OCI-LY1 (cell line): ENCODE measurements around the gene NETO2.

Experiments
- H2AFZ ChIP-seq: fragments of 200-600 bp; sonication (generic), shearing (Covaris generic); 2 replicates; pipeline ENCODE4 v1.6.0; 2014; ENCODE audit warnings: antibody characterized with exemption, mild to moderate bottlenecking, low read length
- H3F3A ChIP-seq: fragments of 200-600 bp; sonication (generic), shearing (Covaris generic); 2 replicates; pipeline ENCODE4 v1.6.0; 2014; ENCODE audit warnings: mild to moderate bottlenecking, antibody characterized with exemption, low read length, moderate library complexity; ENCODE audit not compliant: insufficient read depth
- H3K27ac ChIP-seq: fragments of 200-600 bp; sonication (generic); 2 replicates; pipeline ENCODE4 v1.5.1; 2014; ENCODE audit warnings: low read length, mixed run types, mild to moderate bottlenecking, low read depth; ENCODE audit not compliant: poor library complexity, severe bottlenecking
- H3K27me3 ChIP-seq: fragments of 200-600 bp; sonication (generic); 2 replicates; pipeline ENCODE4 v1.6.0; 2014; ENCODE audit warnings: antibody characterized with exemption, mild to moderate bottlenecking, low read length, moderate library complexity; ENCODE audit not compliant: insufficient read depth
- H3K36me3 ChIP-seq: fragments of 200-600 bp; sonication (generic); 2 replicates; pipeline ENCODE4 v1.6.1; 2014; ENCODE audit warnings: mild to moderate bottlenecking, antibody characterized with exemption, low read length, moderate library complexity, mixed read lengths; ENCODE audit not compliant: insufficient read depth
- H3K4me1 ChIP-seq: fragments of 200-600 bp; sonication (generic); 2 replicates; pipeline ENCODE4 v1.5.1; 2014; ENCODE audit warnings: mild to moderate bottlenecking, low read length, moderate library complexity; ENCODE audit not compliant: insufficient read depth, severe bottlenecking
- H3K4me2 ChIP-seq: fragments of 200-600 bp; sonication (generic), shearing (Covaris generic); 2 replicates; pipeline ENCODE4 v1.6.1; 2014; ENCODE audit warnings: low read length
- H3K4me3 ChIP-seq: fragments of 200-600 bp; sonication (generic); 2 replicates; pipeline ENCODE4 v1.5.1; 2014; ENCODE audit warnings: low read length, low read depth, mild to moderate bottlenecking, mixed read lengths; ENCODE audit not compliant: poor library complexity, severe bottlenecking
- H3K79me2 ChIP-seq: fragments of 200-600 bp; shearing (Covaris generic); 2 replicates; pipeline ENCODE4 v1.6.1; 2016; ENCODE audit warnings: mixed run types, low read length, mixed read lengths; ENCODE audit not compliant: insufficient read depth
- H3K9ac ChIP-seq: fragments of 200-600 bp; sonication (generic), shearing (Covaris generic); 2 replicates; pipeline ENCODE4 v1.6.1; 2014; ENCODE audit warnings: mild to moderate bottlenecking, low read length, mixed read lengths
- H3K9me2 ChIP-seq: fragments of 200-600 bp; sonication (generic), shearing (Covaris generic); 2 replicates; pipeline ENCODE4 v1.6.1; 2014; ENCODE audit warnings: low read depth, mild to moderate bottlenecking, low read length, mixed read lengths
- H3K9me3 ChIP-seq: fragments of 200-600 bp; shearing (Covaris generic); 2 replicates; pipeline ENCODE4 v1.6.1; 2014; ENCODE audit warnings: low read length, mixed read lengths
- H4K20me1 ChIP-seq: fragments of 200-600 bp; sonication (generic), shearing (Covaris generic); 2 replicates; pipeline ENCODE4 v1.6.0; 2016; ENCODE audit warnings: mild to moderate bottlenecking, low read length; ENCODE audit not compliant: insufficient read depth
- CTCF ChIP-seq: fragments of 200-600 bp; sonication (generic), shearing (Covaris generic); IDR thresholded peaks from 2 replicates; pipeline ENCODE4 v1.5.1; 2017; ENCODE audit warnings: mild to moderate bottlenecking, antibody characterized with exemption, low read length, moderate library complexity, mixed read lengths
- EZH2 ChIP-seq: fragments of 200-600 bp; sonication (generic), shearing (Covaris generic); IDR thresholded peaks from 2 replicates; pipeline ENCODE4 v1.8.0; 2017; ENCODE audit warnings: borderline replicate concordance, mixed run types, mild to moderate bottlenecking, antibody characterized with exemption, low read length, moderate library complexity, mixed read lengths

NETO2 gene

GRCh38 chr16:47037746-47038458, 105.8 kb downstream of the NETO2 start:
- Histone ChIP-seq H3K79me2 (no peaks in the 10 kb centered on the region), H3K9ac (peak overlapping the region; percentile 72), H2AFZ (peak overlapping the region; percentile 76; the same call in 1 of the 2 replicates), H3K4me3 (peak overlapping the region; percentile 69), H3F3A (no peaks in the 10 kb centered on the region), H3K4me1 (peaks cover 10% of the 10 kb centered on the region), H4K20me1 (no peaks in the 10 kb centered on the region), H3K36me3 (no peaks in the 10 kb centered on the region), H3K4me2 (peak overlapping the region; percentile 83), H3K27me3 (no peaks in the 10 kb centered on the region), H3K9me3 (no peaks in the 10 kb centered on the region), H3K27ac (no peak overlapping the region), H3K9me2 (no peaks in the 10 kb centered on the region)
- TF ChIP-seq EZH2 (no peak), CTCF (peak; percentile 88)

DNA sequence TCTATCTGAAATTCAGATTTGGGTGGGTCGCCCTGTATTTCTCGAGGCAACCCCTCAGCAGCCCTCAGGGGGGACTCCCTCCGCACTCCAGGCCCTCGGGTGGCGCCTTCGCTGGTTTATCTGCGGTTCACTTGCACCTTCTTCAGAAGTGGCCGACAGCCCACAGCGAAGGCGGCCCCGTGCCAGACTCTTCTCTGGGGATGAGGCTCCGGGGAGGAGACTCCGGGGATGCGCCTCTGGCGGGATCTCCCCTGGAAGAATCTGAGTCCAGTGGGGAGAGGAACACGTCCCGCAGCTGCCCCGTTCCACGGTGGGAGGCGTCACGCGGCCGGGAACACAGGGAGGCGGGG, 106.4 kb downstream of the NETO2 start:
- no peaks in the 10 kb centered on the region for H3F3A ChIP-seq
- H3K9me3 ChIP-seq = no peaks in the 10 kb centered on the region
- peaks cover 10% of the 10 kb centered on the region for H3K4me1 ChIP-seq
- H2AFZ ChIP-seq = peak overlapping the region; percentile 76; the same call in 1 of the 2 replicates
- H3K27ac ChIP-seq = no peak overlapping the region
- H3K9ac ChIP-seq = peak overlapping the region; percentile 72
- no peaks in the 10 kb centered on the region for H4K20me1 ChIP-seq
- H3K36me3 ChIP-seq = no peaks in the 10 kb centered on the region
- H3K4me2 ChIP-seq = peak overlapping the region; percentile 83
- H3K27me3 ChIP-seq = no peaks in the 10 kb centered on the region
- no peaks in the 10 kb centered on the region for H3K79me2 ChIP-seq
- TF ChIP-seq EZH2 = no peak
- no peak for TF ChIP-seq CTCF
- no peaks in the 10 kb centered on the region for H3K9me2 ChIP-seq
- peak overlapping the region; percentile 69 for H3K4me3 ChIP-seq

DNA sequence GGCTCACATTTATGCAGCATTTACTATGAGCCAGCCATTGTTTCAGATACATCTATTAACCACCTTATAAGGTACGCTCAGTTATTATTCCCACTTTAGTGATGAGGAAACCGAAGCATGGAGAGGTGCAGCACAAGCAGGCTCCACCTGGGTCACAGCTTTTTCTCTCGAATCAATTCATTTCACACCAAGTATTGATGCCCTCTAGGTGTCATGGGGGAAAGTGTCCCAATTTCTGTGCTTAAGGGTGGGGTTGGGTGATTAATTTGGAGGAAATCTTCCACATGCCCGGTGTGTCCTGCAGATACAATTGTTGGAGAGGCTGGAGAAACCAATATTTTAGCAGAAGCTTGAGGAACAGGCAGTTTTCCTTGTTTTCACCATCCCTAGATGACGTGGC, 107.5 kb downstream of the NETO2 start:
- Histone ChIP-seq H3F3A (no peaks in the 10 kb centered on the region), H3K27ac (no peak overlapping the region), H3K36me3 (no peaks in the 10 kb centered on the region), H3K4me1 (peaks cover 10% of the 10 kb centered on the region), H4K20me1 (no peaks in the 10 kb centered on the region), H3K9ac (no peak overlapping the region), H3K9me2 (no peaks in the 10 kb centered on the region), H2AFZ (no peak overlapping the region), H3K4me3 (no peak overlapping the region), H3K4me2 (no peak overlapping the region), H3K79me2 (no peaks in the 10 kb centered on the region), H3K9me3 (no peaks in the 10 kb centered on the region), H3K27me3 (no peaks in the 10 kb centered on the region)
- TF ChIP-seq CTCF = peak; percentile 21; the same call in 1 of the 2 replicates
- no peak for TF ChIP-seq EZH2
